ENCODE data around the gene PTPRO. TPM values are rescaled to one million over a fixed set of nuclear protein-coding genes. Genes with fewer than 3 reads are reported as not detected.

The PTPRO gene
- total and polyA plus RNA-seq, 2 experiments from 2014 or later = 0.12 TPM; not detected in 1

- Histone ChIP-seq H3K27ac (no peak overlapping the region), H3K4me1 (ENCODE audit: low read depth) (no peaks in the 10 kb centered on the region), H3K9me3 (ENCODE audit: low read depth) (no peaks in the 10 kb centered on the region), H3K27me3 (peaks cover 7% of the 10 kb centered on the region), H3K4me3 (no peak overlapping the region), H3K36me3 (no peaks in the 10 kb centered on the region)
- TF ChIP-seq CTCF (IDR thresholded peaks at IDR 0.05; ENCODE audit: low read depth, low read length) = no peak
- no peak for DNase-seq (ENCODE audit: low read depth in 1 of 2, low spot score in 1 of 2)
Measured at GRCh38 chr12:15335959-15336358, 13.7 kb downstream of the PTPRO start.

- Histone ChIP-seq H3K27ac (no peak overlapping the region), H3K27me3 (peaks cover 7% of the 10 kb centered on the region), H3K36me3 (no peaks in the 10 kb centered on the region), H3K4me3 (no peak overlapping the region), H3K4me1 (ENCODE audit: low read depth) (no peaks in the 10 kb centered on the region), H3K9me3 (ENCODE audit: low read depth) (no peaks in the 10 kb centered on the region)
- no peak for TF ChIP-seq CTCF (IDR thresholded peaks at IDR 0.05; ENCODE audit: low read depth, low read length)
- peak in 1 of 2 donors; percentile 30 for DNase-seq (ENCODE audit: low read depth in 1 of 2, low spot score in 1 of 2)
Measured at GRCh38 chr12:15336768-15337553, 14.7 kb downstream of the PTPRO start.

GRCh38 chr12:15341371-15341770 lies 19.1 kb downstream of the PTPRO start:
- Histone ChIP-seq H3K27ac (no peak overlapping the region), H3K4me3 (no peak overlapping the region), H3K4me1 (ENCODE audit: low read depth) (no peaks in the 10 kb centered on the region), H3K9me3 (ENCODE audit: low read depth) (no peaks in the 10 kb centered on the region), H3K27me3 (peaks cover 7% of the 10 kb centered on the region), H3K36me3 (no peaks in the 10 kb centered on the region)
- no peak for DNase-seq (ENCODE audit: low read depth in 1 of 2, low spot score in 1 of 2)
- no peak for TF ChIP-seq CTCF (IDR thresholded peaks at IDR 0.05; ENCODE audit: low read depth, low read length)

- no peak for DNase-seq (ENCODE audit: low read depth in 1 of 2, low spot score in 1 of 2)
- Histone ChIP-seq H3K9me3 (ENCODE audit: low read depth) (no peaks in the 10 kb centered on the region), H3K27me3 (no peaks in the 10 kb centered on the region), H3K4me3 (no peak overlapping the region), H3K27ac (no peak overlapping the region), H3K36me3 (no peaks in the 10 kb centered on the region), H3K4me1 (ENCODE audit: low read depth) (no peaks in the 10 kb centered on the region)
- no peak for TF ChIP-seq CTCF (IDR thresholded peaks at IDR 0.05; ENCODE audit: low read depth, low read length)
Measured at GRCh38 chr12:15344561-15344960, 22.3 kb downstream of the PTPRO start.

- TF ChIP-seq CTCF (IDR thresholded peaks at IDR 0.05; ENCODE audit: low read depth, low read length) = no peak
- Histone ChIP-seq H3K4me1 (ENCODE audit: low read depth) (no peaks in the 10 kb centered on the region), H3K27me3 (no peaks in the 10 kb centered on the region), H3K27ac (no peak overlapping the region), H3K36me3 (no peaks in the 10 kb centered on the region), H3K9me3 (ENCODE audit: low read depth) (no peaks in the 10 kb centered on the region), H3K4me3 (no peak overlapping the region)
- DNase-seq (ENCODE audit: low read depth in 1 of 2, low spot score in 1 of 2) = no peak
Measured at GRCh38 chr12:15346488-15346887, 24.2 kb downstream of the PTPRO start.

Data from cardiac muscle cell (in vitro differentiated cells and primary cell).